Measurements from ENCODE around the gene ERI3. TPM values are rescaled to one million over a fixed set of nuclear protein-coding genes. Genes with fewer than 3 reads are reported as not detected.

ERI3 gene
- total and polyA plus RNA-seq, 9 of the 15 experiments (the other 6 are each of a cell fraction or from before 2014, with no cell fraction given) = 47.8 to 93.4 (median 67.2) TPM

GRCh38 chr1:44355582-44356305, 687 bp upstream of the ERI3 start:
- Histone ChIP-seq H3K27ac (ENCODE audit: extremely low read depth, low read depth, low read length) (peak overlapping the region; percentile 52), H2AFZ (ENCODE audit: low read depth, low read length) (peak overlapping the region; percentile 100), H3K4me1 (replicated peaks in 1 of 2; ENCODE audit: control insufficient read depth in 2 of 2, insufficient read depth in 2 of 2, low read length in 2 of 2) (peaks cover 16 to 32% of the 10 kb centered on the region in 2 experiments), H3K9me3 (replicated peaks; ENCODE audit: control insufficient read depth, insufficient read depth, low read depth, low read length) (no peaks in the 10 kb centered on the region), H3K79me2 (ENCODE audit: control insufficient read depth, insufficient read depth, low read length) (peaks cover 30% of the 10 kb centered on the region), H4K20me1 (replicated peaks; ENCODE audit: control insufficient read depth, insufficient read depth, low read length) (no peaks in the 10 kb centered on the region), H3K36me3 (ENCODE audit: control insufficient read depth, insufficient read depth, low read length) (0 out of 3 replicates have a peak, but pooled peaks cover 4% of the 10 kb centered on the region), H3K27me3 (ENCODE audit: control insufficient read depth in 2 of 2, insufficient read depth in 2 of 2, low read length in 2 of 2) (no peaks in the 10 kb centered on the region), H3K4me3 (peak overlapping the region; percentile 80), H3K9me1 (ENCODE audit: control insufficient read depth, insufficient read depth, low read length) (no peaks in the 10 kb centered on the region), H3K9ac (ENCODE audit: insufficient read depth in 1 of 2, low read depth in 2 of 2, low read length in 2 of 2) (peak overlapping the region in 1 of 2 experiments; percentile 38; a peak in 3 of 4 replicates), H3K4me2 (ENCODE audit: insufficient read depth, low read length) (peak overlapping the region; percentile 96)
- in situ Hi-C loops (cut with MboI) = no loop called here
- BruUV-seq (replicated peaks) = no TSS peak
- intact Hi-C loops (cut with micrococcal nuclease) = no loop called here
- WGBS (ENCODE audit: insufficient coverage, low coverage, missing lambda C conversion rate) = 52% methylated on average over 12 of the region's 12 CpGs
- ChIA-PET CTCF (ENCODE audit: low intra/inter-chr PET ratio) (no interaction called here), POLR2A (interaction anchor here (0.7 to 1.5 kb wide), 5 partner anchors 10 to 1535 kb away, joined by 3 to 5 read pairs (median 3); no protein-coding TSS in a partner anchor)
- DNase-seq (ENCODE audit: extremely low read depth in 1 of 4, low spot score in 3 of 4) (peak in 1 of 4 experiments; percentile 18), FAIRE-seq (peak; percentile 42), ATAC-seq (no peak)
- TF ChIP-seq, protein P1, sequence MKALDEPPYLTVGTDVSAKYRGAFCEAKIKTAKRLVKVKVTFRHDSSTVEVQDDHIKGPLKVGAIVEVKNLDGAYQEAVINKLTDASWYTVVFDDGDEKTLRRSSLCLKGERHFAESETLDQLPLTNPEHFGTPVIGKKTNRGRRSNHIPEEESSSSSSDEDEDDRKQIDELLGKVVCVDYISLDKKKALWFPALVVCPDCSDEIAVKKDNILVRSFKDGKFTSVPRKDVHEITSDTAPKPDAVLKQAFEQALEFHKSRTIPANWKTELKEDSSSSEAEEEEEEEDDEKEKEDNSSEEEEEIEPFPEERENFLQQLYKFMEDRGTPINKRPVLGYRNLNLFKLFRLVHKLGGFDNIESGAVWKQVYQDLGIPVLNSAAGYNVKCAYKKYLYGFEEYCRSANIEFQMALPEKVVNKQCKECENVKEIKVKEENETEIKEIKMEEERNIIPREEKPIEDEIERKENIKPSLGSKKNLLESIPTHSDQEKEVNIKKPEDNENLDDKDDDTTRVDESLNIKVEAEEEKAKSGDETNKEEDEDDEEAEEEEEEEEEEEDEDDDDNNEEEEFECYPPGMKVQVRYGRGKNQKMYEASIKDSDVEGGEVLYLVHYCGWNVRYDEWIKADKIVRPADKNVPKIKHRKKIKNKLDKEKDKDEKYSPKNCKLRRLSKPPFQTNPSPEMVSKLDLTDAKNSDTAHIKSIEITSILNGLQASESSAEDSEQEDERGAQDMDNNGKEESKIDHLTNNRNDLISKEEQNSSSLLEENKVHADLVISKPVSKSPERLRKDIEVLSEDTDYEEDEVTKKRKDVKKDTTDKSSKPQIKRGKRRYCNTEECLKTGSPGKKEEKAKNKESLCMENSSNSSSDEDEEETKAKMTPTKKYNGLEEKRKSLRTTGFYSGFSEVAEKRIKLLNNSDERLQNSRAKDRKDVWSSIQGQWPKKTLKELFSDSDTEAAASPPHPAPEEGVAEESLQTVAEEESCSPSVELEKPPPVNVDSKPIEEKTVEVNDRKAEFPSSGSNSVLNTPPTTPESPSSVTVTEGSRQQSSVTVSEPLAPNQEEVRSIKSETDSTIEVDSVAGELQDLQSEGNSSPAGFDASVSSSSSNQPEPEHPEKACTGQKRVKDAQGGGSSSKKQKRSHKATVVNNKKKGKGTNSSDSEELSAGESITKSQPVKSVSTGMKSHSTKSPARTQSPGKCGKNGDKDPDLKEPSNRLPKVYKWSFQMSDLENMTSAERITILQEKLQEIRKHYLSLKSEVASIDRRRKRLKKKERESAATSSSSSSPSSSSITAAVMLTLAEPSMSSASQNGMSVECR (CRISPR knock-in tag; IDR thresholded peaks at IDR 0.05) = 0 out of 2 replicates have a peak, but pooled peaks have one; percentile 21
- TF ChIP-seq JUND (IDR thresholded peaks at IDR 0.05; ENCODE audit: borderline replicate concordance, low read depth, low read length) = 0 out of 2 replicates have a peak, but pooled peaks have one; percentile 33
- TF ChIP-seq JUND (tag; IDR thresholded peaks at IDR 0.05; ENCODE audit: borderline replicate concordance, low read depth, low read length) = peak; percentile 54; the same call in 1 of the 3 replicates
- TF ChIP-seq HIVEP1 (CRISPR knock-in tag; IDR thresholded peaks at IDR 0.05) = no peak
- no peak for TF ChIP-seq CREB3L1 (IDR thresholded peaks at IDR 0.05; ENCODE audit: borderline replicate concordance, low read depth)
- TF ChIP-seq PRPF4 (IDR thresholded peaks at IDR 0.05; ENCODE audit: insufficient read depth, low read depth, low read length, poor library complexity, severe bottlenecking) = no peak
- no peak for TF ChIP-seq ZNF780A (CRISPR knock-in tag; IDR thresholded peaks at IDR 0.05)
- TF ChIP-seq SRF (CRISPR knock-in tag; IDR thresholded peaks at IDR 0.05) = 0 out of 4 replicates have a peak, but pooled peaks have one; percentile 5 to 18
- TF ChIP-seq NFRKB (IDR thresholded peaks at IDR 0.05; ENCODE audit: low read depth) = 0 out of 2 replicates have a peak, but pooled peaks have one; percentile 48
- TF ChIP-seq USF2 (CRISPR knock-in tag; IDR thresholded peaks at IDR 0.05) = no peak
- TF ChIP-seq FOXK1 (CRISPR knock-in tag; IDR thresholded peaks at IDR 0.05; ENCODE audit: borderline replicate concordance) = 0 out of 2 replicates have a peak, but pooled peaks have one; percentile 41
- TF ChIP-seq NFYB (IDR thresholded peaks at IDR 0.05; ENCODE audit: extremely low read depth, insufficient read length) = no peak
